Stimulated activated CD8-positive, alpha-beta memory T cell treated with anti-CD3 and anti-CD28 coated beads, Interleukin-7, amount 100 ng/mL, for 4 hours (primary cell): Measurements from ENCODE around the gene DRD4.

Experiments
- DNase-seq, 2 donors: peaks; one replicate each; pipeline ENCODE4 v3.0.0-alpha.2; 2020; ENCODE audit warnings: low read depth in 2 of 2

DRD4 gene

GRCh38 chr11:610146-610801 lies 26.8 kb upstream of the DRD4 start:
- no peak for DNase-seq

GRCh38 chr11:611001-611996 lies 25.8 kb upstream of the DRD4 start:
- DNase-seq: no peak

- no peak for DNase-seq
Observed at GRCh38 chr11:612201-612960, 24.7 kb upstream of the DRD4 start.

- no peak for DNase-seq
Observed at GRCh38 chr11:612961-613300, 24.1 kb upstream of the DRD4 start.

GRCh38 chr11:613369-613968 lies 23.6 kb upstream of the DRD4 start:
- peak; percentile 70 to 76 for DNase-seq

GRCh38 chr11:614021-614622 lies 22.9 kb upstream of the DRD4 start:
- no peak for DNase-seq

GRCh38 chr11:614623-615503 lies 22.2 kb upstream of the DRD4 start:
- DNase-seq: no peak

GRCh38 chr11:615504-616319 lies 21.4 kb upstream of the DRD4 start, which contains the start of gene IRF7:
Gene IRF7, minus strand, starts transcription at chr11:615950. Its CDS starts 586 bp downstream, at chr11:615364.
- DNase-seq: peak; percentile 72 to 82

GRCh38 chr11:616320-617198 lies 20.5 kb upstream of the DRD4 start:
- no peak for DNase-seq

- no peak for DNase-seq
Observed at GRCh38 chr11:617199-617911, 19.7 kb upstream of the DRD4 start.

- DNase-seq: no peak
Observed at GRCh38 chr11:617912-618682, 19.0 kb upstream of the DRD4 start.

GRCh38 chr11:618856-619627 lies 18.0 kb upstream of the DRD4 start:
- DNase-seq: no peak

GRCh38 chr11:619628-620050 lies 17.4 kb upstream of the DRD4 start:
- no peak for DNase-seq

GRCh38 chr11:620201-620600 lies 16.9 kb upstream of the DRD4 start:
- no peak for DNase-seq

GRCh38 chr11:620935-621814 lies 15.9 kb upstream of the DRD4 start:
- no peak for DNase-seq
